PC-9 (cell line): Measurements from ENCODE around the gene RAX. TPM values are rescaled to one million over a fixed set of nuclear protein-coding genes. Genes with fewer than 3 reads are reported as not detected.

Experiments
- BruUV-seq: library from RNA; stranded (reverse); fragments of 400-500 nt; replicated peaks from 2 replicates; lab custom pipeline; 2021; lab: Mats Ljungman, UMichigan
- CTCF ChIA-PET: fragments of 300-600 bp; sonication (Branson Sonifier 250); formaldehyde crosslinking; loops from one replicate; lab custom pipeline; 2022; ENCODE audit warnings: antibody characterized with exemption; lab: Charles Lee
- POLR2A ChIA-PET: fragments of 300-600 bp; sonication (Branson Sonifier 250); formaldehyde crosslinking; loops from one replicate; lab custom pipeline; 2022; ENCODE audit warnings: antibody characterized with exemption; ENCODE audit not compliant: unreplicated experiment; lab: Charles Lee
- DNase-seq, 2 experiments: peaks; one replicate each; pipeline versions ENCODE4 v3.0.0 to v3.0.0-alpha.2; 2015 to 2022; ENCODE audit warnings: mixed read lengths in 1 of 2
- H2AFZ ChIP-seq: fragments of 200-600 bp; sonication (generic); 2 replicates; pipeline ENCODE4 v1.8.1; 2017; ENCODE audit warnings: antibody characterized with exemption
- H3F3A ChIP-seq: fragments of 200-600 bp; sonication (generic); 2 replicates; pipeline ENCODE4 v1.8.1; 2017; ENCODE audit warnings: antibody characterized with exemption, mild to moderate bottlenecking, low read depth; ENCODE audit not compliant: insufficient read depth
- H3K27ac ChIP-seq: fragments of 200-600 bp; sonication (generic); 2 replicates; pipeline ENCODE4 v1.6.1; 2016; ENCODE audit warnings: mixed run types
- H3K27me3 ChIP-seq: fragments of 200-600 bp; sonication (generic); 2 replicates; pipeline ENCODE4 v1.6.1; 2016; ENCODE audit warnings: low read depth, mixed run types; ENCODE audit not compliant: insufficient read depth
- H3K36me3 ChIP-seq: fragments of 200-600 bp; sonication (generic); 2 replicates; pipeline ENCODE4 v1.6.1; 2016; ENCODE audit warnings: low read depth, mixed run types
- H3K4me1 ChIP-seq: fragments of 200-600 bp; sonication (generic); replicated peaks from 2 replicates; pipeline ENCODE4 v1.6.1; 2016; ENCODE audit warnings: mixed run types; ENCODE audit not compliant: insufficient read depth
- H3K4me2 ChIP-seq: fragments of 200-600 bp; sonication (generic); 2 replicates; pipeline ENCODE4 v1.6.1; 2017; ENCODE audit warnings: mixed run types
- H3K4me3 ChIP-seq: fragments of 200-600 bp; sonication (generic); 2 replicates; pipeline ENCODE4 v1.6.1; 2016; ENCODE audit warnings: mixed run types
- H3K79me2 ChIP-seq: fragments of 200-600 bp; sonication (generic); 2 replicates; pipeline ENCODE4 v1.6.1; 2017; ENCODE audit warnings: low read depth, mixed run types
- H3K9me2 ChIP-seq: fragments of 200-600 bp; sonication (generic); 2 replicates; pipeline ENCODE4 v1.8.1; 2017; ENCODE audit warnings: mild to moderate bottlenecking; ENCODE audit not compliant: insufficient read depth
- H3K9me3 ChIP-seq: fragments of 200-600 bp; sonication (generic); 2 replicates; pipeline ENCODE4 v1.8.1; 2016; ENCODE audit warnings: low read depth; ENCODE audit not compliant: insufficient read depth
- H4K20me1 ChIP-seq: fragments of 200-600 bp; sonication (generic); 2 replicates; pipeline ENCODE4 v1.8.1; 2017; ENCODE audit not compliant: insufficient read depth
- EZH2 ChIP-seq: fragments of 200-600 bp; sonication (generic); IDR thresholded peaks from 2 replicates; pipeline ENCODE4 v1.8.0; 2017; ENCODE audit warnings: antibody characterized with exemption, low read depth
- intact Hi-C: fragments of 100-400 bp; cut with micrococcal nuclease; formaldehyde crosslinking; loops from one replicate; pipeline ENCODE4 v1.10.0; 2022; ENCODE audit not compliant: unreplicated experiment
- total RNA-seq: library from RNA; stranded (reverse); gene quantifications from 2 replicates; pipeline ENCODE4 v1.2.3, GENCODE V29; 2021
- TF ChIP-seq, protein P1 (sequence below): fragments of 200-600 bp; sonication (generic); conservative IDR thresholded peaks from 2 replicates; pipeline ENCODE4 v1.6.1; 2017; ENCODE audit warnings: mixed run types, antibody characterized with exemption, mild to moderate bottlenecking, moderate library complexity

Gene RAX
- total RNA-seq, 1 experiment from 2014 or later, result not detected

DNA sequence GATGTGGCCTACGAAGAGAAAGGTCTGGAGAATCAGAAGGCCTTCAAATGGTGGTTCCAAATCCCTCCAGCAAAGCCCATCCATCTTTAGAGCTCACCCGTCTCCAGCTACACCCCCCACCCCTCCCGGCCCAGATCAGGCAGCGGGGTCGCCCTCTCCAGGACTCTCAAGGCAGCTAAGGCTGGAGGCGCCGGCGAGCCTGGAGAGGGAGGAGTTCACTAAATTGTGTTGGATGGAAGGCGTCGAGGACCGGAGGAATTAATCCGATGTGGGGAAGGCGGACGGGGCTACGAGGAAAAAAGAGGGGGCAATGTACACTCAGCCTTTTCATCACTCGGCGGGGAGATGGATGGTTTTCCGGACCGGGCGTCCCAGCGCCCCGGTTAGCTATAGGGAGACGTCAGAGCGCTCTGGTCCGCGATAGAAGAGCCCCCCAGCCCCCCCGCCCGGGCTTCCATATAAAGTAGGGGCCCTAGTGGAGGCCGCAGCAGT is 53.5 kb downstream of the RAX start, which contains the start of gene GRP:
TSS of gene GRP (plus strand) at position 487 of the 492 bp plus-strand sequence. CDS start 108 bp downstream, outside the sequence.
- Histone ChIP-seq H3K4me2 (no peak within 1 kb of the TSS), H3K9me3 (no peaks in the 10 kb centered on the region; the same call in 1 of the 2 replicates), H4K20me1 (no peaks in the 10 kb centered on the region), H3K27ac (no peak within 1 kb of the TSS), H3K27me3 (peaks cover 78% of the 10 kb centered on the region), H3K79me2 (no peaks in the 10 kb centered on the region), H3K4me3 (no peak within 1 kb of the TSS), H3K9me2 (no peaks in the 10 kb centered on the region), H3K36me3 (no peaks in the 10 kb centered on the region), H3K4me1 (no peaks in the 10 kb centered on the region), H2AFZ (no peak within 1 kb of the TSS), H3F3A (no peaks in the 10 kb centered on the region)
- POLR2A ChIA-PET, result no interaction called here
- intact Hi-C loops, result no loop called here
- CTCF ChIA-PET, result no interaction called here
- no peak for DNase-seq
- no TSS peak for BruUV-seq
- no peak for TF ChIP-seq EZH2
- TF ChIP-seq, protein P1, sequence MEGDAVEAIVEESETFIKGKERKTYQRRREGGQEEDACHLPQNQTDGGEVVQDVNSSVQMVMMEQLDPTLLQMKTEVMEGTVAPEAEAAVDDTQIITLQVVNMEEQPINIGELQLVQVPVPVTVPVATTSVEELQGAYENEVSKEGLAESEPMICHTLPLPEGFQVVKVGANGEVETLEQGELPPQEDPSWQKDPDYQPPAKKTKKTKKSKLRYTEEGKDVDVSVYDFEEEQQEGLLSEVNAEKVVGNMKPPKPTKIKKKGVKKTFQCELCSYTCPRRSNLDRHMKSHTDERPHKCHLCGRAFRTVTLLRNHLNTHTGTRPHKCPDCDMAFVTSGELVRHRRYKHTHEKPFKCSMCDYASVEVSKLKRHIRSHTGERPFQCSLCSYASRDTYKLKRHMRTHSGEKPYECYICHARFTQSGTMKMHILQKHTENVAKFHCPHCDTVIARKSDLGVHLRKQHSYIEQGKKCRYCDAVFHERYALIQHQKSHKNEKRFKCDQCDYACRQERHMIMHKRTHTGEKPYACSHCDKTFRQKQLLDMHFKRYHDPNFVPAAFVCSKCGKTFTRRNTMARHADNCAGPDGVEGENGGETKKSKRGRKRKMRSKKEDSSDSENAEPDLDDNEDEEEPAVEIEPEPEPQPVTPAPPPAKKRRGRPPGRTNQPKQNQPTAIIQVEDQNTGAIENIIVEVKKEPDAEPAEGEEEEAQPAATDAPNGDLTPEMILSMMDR, result no peak

- BruUV-seq, result no TSS peak
- Histone ChIP-seq H3K9me3 (no peaks in the 10 kb centered on the region; the same call in 1 of the 2 replicates), H3K4me3 (no peak overlapping the region), H3F3A (no peaks in the 10 kb centered on the region), H3K9me2 (no peaks in the 10 kb centered on the region), H4K20me1 (no peaks in the 10 kb centered on the region), H3K27ac (no peak overlapping the region), H3K27me3 (peaks cover 91% of the 10 kb centered on the region), H3K36me3 (no peaks in the 10 kb centered on the region), H2AFZ (no peak overlapping the region), H3K4me2 (no peak overlapping the region), H3K4me1 (no peaks in the 10 kb centered on the region), H3K79me2 (no peaks in the 10 kb centered on the region)
- no peak for DNase-seq
- POLR2A ChIA-PET, result no interaction called here
- CTCF ChIA-PET, result no interaction called here
- TF ChIP-seq, protein P1, result no peak
- no peak for TF ChIP-seq EZH2
- intact Hi-C loops, result no loop called here
Observed at GRCh38 chr18:59218018-59218417, 55.2 kb downstream of the RAX start.

Other genes with a start within 250 kb of the RAX start
- gene SEC11C, start 133.6 kb downstream of the RAX start, total RNA-seq, result 15.7 and 15.8 TPM in 2 replicates
- gene GRP, start 53.3 kb downstream of the RAX start, total RNA-seq, result not detected in 2 replicates
- gene CPLX4, start 45.2 kb upstream of the RAX start, total RNA-seq, result not detected in 2 replicates
- 77.3 and 78.3 TPM in 2 replicates for gene LMAN1, start 85.8 kb upstream of the RAX start, total RNA-seq